Pons (tissue), 1 donor: ENCODE measurements around the gene RAB11FIP3.

Experiments used
- DNase-seq: peaks from one replicate; pipeline ENCODE4 v3.0.0-alpha.2; 2016; ENCODE audit warnings: low spot score

Gene RAB11FIP3

DNA sequence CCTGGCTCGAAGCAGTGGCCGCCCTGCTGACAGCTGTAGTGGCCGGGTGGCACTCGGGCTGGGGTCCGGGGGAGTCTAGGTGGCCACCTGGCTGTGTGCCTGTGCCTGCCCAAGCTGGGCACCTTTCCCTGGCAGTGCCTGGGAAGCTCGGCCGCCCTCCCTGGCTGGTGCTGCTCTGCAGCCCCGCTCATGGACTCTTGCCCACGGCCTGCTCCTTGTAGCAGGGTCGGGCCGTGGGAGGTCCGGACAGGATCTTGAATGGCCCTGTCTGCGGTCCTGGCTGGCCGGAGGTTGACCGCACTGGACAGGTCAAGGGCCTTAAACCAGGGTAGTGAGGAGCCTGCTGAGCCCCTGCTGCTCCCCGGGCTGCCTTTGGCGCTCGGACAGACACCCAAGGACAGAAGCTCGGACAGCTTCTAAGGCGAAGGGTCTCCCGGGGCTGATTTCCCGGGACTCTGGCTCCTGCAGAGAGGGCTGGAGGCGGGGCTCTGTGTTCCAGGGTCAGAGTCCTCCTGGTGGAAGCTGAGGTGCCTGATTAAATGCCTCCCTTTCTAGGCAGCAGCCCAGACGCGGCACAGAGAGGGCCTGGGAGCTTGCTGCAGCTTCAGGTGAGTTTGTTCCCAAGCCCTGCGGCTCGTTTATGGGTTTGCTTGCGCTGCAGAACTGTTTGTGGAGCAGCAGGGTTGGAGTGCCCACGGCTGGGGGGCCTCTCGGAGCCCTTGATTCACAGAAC is 108.1 kb downstream of the RAB11FIP3 start:
- no peak for DNase-seq

- no peak for DNase-seq
Observed at GRCh38 chr16:534135-534534, 108.7 kb downstream of the RAB11FIP3 start.

DNA sequence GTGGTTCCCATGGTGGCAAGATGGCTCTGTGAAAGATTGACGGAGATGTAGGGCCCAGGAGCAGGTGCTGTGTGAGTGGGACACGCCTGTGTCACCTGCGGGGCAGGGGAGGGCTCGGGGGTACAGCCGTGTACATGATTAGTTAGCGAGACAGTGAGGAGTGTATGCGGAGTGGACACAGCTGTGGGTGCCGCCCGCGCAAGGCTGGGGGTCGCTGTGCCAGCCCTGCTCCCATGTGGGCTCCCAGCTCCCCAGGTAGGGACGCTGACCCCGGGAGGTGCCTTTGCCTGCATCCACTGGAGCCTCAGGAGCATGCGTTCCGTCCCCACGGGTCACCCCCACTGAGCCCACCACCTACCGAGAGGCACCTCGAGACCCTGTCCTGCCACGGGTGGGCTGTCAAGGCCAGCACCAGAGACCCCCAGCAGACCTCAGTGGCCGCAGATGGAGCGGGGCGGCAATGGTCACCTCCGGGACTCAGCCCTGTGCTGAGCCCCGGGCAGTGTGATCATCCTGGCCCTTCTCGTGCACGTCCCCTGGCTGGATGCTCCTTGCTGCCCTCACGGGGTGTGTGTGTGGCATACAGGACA is 109.5 kb downstream of the RAB11FIP3 start:
- DNase-seq: no peak

DNA sequence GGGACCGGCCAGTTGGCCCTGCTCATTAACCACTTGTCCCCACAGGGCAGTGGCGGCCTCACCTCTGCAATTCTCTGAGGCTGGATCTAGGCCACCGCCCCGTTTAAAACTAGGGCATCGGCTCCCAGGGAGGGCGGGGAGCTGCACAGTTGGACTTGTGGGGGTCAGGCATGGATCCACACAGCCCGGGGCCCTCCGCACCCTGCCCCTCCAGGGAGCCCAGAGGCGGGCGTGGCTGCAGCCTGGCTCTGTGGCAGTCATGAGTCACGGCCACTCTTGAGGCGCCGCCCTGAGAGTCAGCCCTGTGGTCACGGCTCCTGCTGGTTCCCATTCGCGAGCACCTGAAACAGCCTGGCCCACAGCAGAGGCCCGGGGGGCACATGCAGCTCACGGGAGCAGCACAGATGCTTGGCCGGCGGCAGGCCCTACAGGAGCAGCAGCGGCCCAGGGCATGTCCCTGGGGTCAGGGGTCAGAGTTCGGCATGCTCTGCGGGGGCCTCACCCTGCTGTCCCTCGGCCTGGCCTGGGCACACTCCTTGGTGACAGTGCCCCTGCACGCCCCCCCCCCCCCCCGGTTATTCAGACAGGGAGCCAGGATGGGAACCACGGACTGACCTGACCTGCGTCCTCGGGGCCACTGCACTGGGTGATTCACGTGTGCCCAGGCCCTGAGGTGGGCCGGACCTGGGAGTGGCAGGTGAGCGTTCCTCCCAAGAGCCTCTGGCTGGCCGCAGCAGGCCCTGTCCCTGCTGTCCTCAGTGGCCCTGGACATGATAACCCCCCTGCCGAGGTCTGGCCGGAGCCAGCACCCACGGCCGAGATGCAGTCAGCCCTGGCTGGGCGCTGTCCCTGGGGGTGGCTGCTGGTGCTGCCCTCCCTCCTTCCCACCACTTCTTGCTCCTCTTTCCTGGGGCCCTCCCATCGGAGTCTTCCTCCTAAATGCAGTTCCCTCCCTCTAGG is 110.3 kb downstream of the RAB11FIP3 start:
- DNase-seq: no peak

DNA sequence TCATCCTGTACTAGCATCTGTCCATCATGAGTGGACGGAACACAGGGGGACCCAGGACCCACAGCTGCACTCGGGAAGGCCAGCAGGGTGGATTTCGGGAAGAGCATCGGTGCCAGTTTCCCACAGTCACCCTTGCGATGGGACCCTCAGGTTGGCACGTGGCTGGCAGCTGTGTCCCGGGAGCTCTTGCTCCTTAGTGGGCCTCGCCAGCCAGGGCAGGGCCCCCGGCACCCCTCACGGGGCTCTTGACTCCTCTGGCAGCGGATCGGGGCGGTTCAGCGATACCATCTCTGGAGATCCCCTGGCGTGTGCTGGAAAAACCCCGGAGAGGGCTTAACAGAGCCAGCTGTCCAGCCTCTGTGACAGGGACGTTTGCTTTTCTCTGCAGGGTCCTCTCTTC is 111.3 kb downstream of the RAB11FIP3 start:
- DNase-seq: no peak

GRCh38 chr16:537415-538335 is 112.2 kb downstream of the RAB11FIP3 start:
- DNase-seq: no peak

GRCh38 chr16:539901-540530 is 114.6 kb downstream of the RAB11FIP3 start:
- DNase-seq: no peak

GRCh38 chr16:540645-541340 is 115.3 kb downstream of the RAB11FIP3 start:
- no peak for DNase-seq

- DNase-seq: no peak
Observed at GRCh38 chr16:543301-544164, 118.1 kb downstream of the RAB11FIP3 start.

- DNase-seq: no peak
Observed at GRCh38 chr16:544517-544916, 119.1 kb downstream of the RAB11FIP3 start.

DNA sequence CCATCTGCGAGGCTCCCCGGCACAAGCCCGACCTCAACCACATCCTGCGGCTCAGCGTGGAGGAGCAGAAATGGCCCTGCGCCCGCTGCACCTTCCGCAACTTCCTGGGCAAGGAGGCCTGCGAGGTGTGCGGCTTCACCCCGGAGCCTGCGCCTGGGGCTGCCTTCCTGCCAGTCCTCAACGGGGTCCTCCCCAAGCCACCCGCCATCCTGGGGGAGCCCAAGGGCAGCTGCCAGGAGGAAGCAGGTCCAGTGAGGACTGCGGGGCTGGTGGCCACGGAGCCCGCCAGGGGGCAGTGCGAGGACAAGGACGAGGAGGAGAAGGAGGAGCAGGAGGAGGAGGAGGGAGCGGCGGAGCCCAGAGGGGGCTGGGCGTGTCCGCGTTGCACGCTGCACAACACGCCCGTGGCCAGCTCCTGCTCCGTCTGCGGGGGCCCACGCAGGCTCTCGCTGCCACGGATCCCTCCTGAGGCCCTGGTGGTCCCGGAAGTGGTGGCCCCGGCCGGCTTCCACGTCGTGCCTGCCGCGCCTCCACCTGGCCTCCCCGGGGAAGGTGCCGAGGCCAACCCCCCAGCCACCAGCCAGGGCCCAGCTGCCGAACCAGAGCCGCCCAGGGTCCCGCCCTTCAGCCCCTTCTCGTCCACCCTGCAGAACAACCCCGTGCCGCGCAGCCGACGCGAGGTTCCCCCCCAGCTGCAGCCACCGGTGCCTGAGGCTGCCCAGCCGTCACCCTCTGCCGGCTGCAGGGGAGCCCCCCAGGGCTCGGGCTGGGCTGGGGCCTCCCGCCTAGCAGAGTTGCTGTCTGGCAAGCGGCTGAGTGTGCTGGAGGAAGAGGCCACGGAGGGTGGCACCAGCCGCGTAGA is 121.7 kb downstream of the RAB11FIP3 start:
- DNase-seq: no peak

DNA sequence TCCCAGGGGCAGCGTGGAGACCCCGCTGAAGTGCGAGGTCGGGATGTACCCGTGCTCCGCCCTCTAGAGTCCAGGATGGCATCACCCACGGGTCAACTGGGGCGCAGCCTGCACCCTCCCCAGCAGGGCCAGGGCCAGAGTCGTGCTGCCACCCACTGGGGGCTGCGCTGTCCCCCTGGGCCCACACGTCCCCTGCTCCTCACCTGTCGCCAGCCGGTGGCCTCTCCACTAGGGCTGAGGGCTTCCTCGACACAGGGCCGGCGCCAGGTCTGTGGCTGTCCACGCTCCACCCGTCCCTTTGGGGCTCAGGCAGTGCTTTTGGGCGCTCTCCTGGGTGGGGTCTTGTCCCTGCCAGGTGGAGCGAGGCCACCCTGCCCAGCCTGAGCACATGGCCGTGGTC is 123.1 kb downstream of the RAB11FIP3 start:
- DNase-seq: no peak

- DNase-seq: no peak
Observed at GRCh38 chr16:549544-550263, 124.3 kb downstream of the RAB11FIP3 start.

GRCh38 chr16:551210-551609 is 125.8 kb downstream of the RAB11FIP3 start:
- DNase-seq: no peak

GRCh38 chr16:552171-552570 is 126.7 kb downstream of the RAB11FIP3 start:
- no peak for DNase-seq

GRCh38 chr16:553601-554296 is 128.3 kb downstream of the RAB11FIP3 start:
- DNase-seq: no peak

DNA sequence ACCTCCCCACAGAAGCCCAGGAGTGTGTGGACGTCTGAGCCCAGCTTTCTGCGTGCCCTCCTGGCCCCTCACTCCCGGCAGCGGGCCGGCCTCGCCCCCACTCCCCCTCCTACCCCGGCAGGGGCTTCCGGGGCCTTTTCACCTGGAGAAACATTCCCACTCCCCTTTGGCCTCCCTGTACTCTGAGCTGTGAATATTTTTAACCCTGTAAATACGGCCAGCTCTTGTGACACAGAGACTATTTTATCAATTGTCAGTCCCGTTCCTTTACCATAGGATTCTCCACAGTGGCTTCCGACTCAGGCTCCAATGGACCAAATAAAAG is 128.8 kb downstream of the RAB11FIP3 start:
- DNase-seq: no peak
